Activated effector memory CD4-positive, alpha-beta T cell treated with Interleukin-2 at 50 U/mL for 16 hours (primary cell): ENCODE measurements around the gene CDCA3.
"Not testable (repeated sequence)": the region's sequence is repeated elsewhere in the genome, so short reads cannot be mapped to it uniquely, and the experiment has no call there.

Experiments used
- DNase-seq: peaks from one replicate; pipeline ENCODE4 v3.0.0-alpha.2; 2020

The CDCA3 gene

DNA sequence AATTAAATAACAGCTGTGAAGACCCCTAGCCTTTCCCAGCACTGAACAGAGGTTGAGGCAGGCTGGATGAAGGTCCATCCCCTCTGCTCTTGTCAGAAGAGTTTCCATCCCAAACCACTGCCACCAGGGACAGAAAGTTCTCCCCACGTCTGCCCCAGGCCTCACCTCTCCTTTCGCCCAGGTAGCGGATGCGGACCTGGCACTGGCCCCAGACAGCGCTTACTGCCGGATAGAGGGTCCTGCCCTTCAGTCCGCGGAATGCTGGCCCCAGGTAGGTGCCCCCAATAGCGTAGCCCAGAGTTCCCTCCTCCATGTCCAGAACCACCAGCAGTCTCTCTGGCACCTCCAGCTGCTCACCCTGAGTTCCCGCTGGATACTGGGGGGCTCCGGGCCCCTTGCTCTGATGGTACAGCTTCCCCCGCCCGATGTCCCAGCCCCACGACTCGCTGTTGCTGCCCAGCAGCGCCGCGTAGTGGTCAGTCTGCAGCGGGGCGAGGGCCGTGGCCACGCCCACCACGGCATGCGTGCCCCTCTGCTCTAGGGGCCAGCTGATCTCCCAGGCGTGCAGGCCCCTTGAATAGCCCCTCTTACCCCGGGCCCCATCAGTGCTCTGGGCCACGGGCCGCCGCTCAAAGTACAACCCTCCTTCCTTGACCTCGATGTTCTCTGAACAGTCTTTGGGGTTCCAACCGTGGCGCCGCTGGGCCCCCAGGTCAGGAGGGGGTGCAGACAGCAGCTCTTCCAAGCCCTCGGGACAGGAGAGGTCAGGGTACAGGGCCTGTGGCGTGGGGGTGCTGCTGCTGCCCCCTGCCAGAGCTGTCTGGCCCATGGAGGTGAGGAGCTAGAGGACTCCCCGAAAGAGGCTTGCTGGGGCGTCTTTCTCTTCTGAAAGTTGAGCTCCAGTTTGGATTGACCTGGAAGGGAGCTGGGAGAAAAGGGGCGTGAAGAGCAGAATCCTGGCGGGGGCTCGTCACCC is 21.3 kb upstream of the CDCA3 start:
- DNase-seq: peak; percentile 77

DNA sequence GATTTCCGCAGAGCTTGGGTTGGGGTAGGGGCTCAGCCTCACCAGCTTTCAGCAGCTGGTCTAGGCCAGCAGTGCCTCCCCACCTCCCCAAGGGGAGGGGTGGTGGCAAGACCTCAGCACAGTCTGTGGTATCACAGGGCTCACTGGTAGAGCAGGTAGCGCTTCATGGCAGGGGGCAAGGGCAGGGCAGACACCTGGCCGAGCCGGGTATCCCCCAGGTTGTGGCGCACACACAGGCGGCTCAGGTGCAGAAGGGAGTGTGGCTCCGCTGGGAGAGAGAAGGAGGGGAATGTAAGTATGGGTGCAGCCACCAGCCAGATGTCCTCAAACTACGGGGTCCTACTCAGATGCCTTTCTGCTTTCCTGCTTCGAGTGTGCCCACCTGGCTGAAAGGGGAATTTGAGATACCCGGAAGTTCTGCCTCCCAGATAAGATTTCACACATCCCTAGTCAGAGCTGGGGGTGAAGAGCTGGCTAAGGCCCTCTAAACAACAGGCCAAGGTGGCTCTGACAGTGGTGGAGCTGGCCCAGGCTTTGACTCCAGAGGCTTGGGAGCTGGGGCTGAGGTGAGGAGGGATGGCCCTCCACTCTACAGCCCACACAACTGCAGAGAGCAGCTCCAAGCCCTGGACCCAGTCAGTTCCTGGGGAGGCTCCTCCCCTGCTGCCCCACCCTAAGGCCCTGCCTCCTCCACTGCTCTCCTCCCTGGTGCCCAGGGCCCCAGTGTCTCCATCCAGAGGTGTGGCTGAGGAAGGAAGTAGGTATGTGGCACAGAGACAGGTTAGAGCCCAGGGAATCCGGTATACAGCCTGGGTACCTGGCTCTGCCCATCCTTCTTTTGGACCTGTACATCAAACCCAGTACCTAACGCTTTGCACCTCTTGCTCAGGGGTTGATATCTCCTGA is 20.2 kb upstream of the CDCA3 start:
- no peak for DNase-seq

DNA sequence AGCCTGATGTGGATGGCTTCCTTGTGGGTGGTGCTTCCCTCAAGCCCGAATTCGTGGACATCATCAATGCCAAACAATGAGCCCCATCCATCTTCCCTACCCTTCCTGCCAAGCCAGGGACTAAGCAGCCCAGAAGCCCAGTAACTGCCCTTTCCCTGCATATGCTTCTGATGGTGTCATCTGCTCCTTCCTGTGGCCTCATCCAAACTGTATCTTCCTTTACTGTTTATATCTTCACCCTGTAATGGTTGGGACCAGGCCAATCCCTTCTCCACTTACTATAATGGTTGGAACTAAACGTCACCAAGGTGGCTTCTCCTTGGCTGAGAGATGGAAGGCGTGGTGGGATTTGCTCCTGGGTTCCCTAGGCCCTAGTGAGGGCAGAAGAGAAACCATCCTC is 19.2 kb upstream of the CDCA3 start:
- not testable (repeated sequence) for DNase-seq

DNA sequence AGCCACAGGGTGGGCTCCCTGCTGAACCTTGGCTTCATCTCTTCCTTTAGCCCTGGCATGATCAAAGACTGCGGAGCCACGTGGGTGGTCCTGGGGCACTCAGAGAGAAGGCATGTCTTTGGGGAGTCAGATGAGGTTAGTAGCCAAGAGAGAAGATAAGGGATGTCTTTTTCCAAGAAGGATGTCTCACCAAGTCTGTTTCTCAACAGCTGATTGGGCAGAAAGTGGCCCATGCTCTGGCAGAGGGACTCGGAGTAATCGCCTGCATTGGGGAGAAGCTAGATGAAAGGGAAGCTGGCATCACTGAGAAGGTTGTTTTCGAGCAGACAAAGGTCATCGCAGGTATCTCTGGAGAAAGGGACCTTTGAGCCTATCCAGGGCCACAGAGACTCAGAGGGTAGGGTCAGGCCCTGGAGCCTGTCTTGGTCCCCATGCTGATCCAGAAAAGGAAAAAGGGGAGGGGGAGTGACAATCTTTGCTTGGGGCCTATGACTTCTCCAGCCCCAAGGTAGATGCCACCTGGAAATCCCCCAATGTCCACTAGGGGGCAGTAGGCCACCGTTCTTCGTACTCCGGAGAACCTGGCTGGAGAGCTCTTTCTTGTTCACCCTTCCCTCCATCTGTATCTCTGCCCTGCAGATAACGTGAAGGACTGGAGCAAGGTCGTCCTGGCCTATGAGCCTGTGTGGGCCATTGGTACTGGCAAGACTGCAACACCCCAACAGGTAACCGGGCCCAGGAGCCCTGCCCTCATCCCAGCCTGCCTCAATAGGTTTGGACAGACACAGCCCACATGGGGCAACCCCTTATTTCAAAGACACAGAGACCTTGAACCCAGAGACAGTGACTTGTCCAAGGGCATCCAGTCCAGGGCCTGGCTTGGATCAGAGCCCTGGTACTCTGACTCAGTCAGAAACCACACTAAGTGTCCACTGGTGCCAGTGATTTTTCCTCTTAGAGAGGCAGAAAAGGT is 18.2 kb upstream of the CDCA3 start:
- peak; percentile 75 for DNase-seq

DNA sequence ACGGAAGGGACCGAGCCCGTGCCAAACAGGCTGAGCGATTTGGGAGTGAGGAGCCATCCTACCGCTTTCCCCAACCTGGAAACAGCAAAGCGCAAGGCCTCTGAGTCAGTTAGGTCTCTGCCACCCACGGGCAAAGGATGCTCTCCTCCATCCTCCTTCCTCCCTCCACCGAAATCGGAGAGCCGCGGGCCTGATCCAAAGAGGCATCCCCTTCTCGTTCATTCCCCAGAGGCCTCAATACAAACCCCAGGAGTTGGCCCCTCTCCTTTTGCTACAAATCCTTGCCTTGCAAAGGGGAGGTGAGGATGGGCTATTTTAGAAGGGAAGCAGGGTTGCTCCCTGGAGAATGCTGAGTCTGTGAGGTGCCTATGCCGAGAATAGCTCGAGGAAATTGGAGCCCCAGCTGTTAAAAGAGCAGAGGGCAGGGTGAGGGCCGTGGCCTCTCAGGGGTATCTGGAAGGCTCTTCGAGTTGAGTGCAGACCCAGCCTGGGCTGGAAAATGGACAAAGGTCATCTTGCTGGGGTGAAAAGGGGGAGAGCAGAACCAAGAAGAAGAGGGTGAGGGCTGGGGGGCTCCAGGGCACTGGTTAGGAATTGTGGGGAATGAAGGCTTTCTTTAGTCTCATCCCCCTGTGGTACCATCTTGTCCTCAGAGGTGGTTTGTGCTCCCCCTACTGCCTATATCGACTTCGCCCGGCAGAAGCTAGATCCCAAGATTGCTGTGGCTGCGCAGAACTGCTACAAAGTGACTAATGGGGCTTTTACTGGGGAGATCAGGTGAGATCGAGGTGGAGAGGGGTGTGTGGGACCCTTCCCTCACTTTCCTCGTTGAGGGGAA is 17.3 kb upstream of the CDCA3 start:
- DNase-seq: no peak

DNA sequence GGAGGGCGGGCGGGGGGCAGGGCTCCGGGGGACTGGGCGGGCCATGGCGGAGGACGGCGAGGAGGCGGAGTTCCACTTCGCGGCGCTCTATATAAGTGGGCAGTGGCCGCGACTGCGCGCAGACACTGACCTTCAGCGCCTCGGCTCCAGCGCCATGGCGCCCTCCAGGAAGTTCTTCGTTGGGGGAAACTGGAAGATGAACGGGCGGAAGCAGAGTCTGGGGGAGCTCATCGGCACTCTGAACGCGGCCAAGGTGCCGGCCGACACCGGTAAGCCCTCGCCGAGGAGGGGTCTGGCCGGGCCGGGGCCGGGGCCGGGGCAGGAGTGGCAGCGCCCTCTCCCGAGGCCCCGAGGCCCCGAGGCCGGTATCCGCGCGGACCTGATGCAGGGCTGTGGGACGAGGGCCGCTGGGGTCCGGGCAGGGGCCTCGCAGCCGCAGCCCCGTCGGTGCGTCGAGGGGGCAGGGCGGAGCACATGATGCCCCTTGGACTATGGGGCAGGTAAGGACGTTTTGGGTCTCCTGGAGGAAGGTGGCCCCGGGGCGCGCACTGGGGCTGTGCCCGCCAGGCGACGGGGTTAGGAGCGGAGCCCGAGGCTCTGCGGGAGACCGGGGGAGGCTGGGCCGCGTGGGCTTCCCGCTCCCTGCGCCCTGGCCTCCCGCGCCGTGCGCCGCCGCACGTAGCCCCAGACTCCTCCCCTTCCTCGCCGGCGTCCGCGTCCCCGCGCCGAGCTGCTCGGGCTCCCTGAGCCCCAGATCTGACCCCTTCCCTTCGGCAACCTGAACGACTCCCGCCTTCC is 16.5 kb upstream of the CDCA3 start, which contains the start of gene TPI1:
TSS of gene TPI1 (plus strand) at position 119 of the 798 bp plus-strand sequence. CDS start at position 155, 36 bp downstream.
- peak; percentile 66 for DNase-seq

DNA sequence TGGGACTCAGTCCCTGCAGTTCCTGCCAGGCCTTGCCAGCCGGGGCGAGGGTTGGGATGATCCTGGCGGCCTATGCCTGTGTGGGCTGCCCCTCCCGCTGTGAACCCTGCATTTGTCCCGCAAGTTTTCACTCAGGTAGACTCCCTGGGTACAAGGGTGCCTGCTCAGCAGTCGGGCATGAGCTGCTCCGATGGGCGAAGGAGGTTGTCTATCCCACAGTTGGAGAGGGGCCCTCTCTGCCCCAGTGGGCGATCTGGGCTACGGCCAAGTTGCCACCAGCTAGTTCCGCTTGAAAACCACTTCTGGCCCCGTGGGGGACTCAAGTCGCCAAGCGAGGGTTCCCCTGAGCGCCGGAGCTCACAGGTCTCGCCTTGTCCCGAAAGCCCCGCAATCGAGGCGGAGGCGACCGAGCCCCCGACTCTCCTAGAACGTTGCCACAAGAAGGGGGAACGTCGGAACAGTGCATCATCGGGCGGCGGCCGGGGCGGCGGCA is 15.9 kb upstream of the CDCA3 start:
- DNase-seq: no peak

DNA sequence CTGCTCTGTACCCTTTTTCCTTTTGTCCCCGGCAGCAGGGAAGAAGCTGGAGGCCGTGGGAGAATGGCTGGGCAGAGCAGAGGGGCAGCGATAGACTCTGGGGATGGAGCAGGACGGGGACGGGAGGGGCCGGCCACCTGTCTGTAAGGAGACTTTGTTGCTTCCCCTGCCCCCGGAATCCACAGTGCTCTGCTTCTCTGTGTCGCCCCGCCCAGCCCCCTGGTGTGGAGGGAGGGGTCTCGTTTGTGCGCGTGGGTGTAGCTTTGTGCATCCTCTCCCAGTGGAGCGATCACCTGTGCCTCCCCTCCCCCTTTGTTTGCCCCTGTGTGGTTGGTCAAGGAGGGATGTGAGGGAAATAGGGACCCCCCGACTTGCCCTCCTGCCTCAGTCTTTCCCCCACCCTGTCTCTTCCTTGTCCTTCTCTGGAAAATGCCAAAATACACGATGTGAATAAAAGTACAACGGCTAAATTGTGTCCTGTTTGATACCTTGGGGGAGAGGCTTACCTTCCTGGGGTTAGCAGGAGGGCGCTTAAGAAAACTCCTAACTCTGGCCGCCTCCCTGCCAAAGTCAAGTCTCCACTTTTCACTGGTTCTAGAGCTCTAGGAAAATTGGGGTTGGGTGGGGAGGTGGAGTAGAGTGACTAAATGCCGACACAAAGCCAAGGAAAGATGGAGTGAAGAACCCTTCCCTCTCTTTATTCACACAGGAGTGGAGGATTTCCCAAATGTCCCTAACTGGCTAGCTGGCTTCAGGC is 15.3 kb upstream of the CDCA3 start:
- DNase-seq: no peak

DNA sequence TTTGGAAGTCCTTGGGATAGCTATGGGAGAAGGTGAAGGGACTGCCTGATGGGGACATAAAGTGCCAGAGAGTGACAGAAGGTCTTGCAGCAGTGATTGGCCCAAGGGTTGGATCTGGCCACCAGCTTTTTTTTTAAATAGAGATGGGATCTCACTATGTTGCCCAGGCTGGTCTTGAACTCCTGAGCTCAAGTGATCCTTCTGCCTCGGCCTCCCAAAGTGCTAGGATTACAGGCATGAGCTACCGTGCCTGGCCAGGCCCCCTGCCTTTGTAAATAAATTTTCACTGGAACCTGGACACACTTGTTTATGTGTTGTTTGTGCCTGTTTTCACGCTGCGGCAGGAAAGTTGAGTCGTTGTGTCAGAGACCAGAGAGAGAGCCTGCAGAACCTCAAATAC is 14.2 kb upstream of the CDCA3 start:
- not testable (repeated sequence) for DNase-seq

DNA sequence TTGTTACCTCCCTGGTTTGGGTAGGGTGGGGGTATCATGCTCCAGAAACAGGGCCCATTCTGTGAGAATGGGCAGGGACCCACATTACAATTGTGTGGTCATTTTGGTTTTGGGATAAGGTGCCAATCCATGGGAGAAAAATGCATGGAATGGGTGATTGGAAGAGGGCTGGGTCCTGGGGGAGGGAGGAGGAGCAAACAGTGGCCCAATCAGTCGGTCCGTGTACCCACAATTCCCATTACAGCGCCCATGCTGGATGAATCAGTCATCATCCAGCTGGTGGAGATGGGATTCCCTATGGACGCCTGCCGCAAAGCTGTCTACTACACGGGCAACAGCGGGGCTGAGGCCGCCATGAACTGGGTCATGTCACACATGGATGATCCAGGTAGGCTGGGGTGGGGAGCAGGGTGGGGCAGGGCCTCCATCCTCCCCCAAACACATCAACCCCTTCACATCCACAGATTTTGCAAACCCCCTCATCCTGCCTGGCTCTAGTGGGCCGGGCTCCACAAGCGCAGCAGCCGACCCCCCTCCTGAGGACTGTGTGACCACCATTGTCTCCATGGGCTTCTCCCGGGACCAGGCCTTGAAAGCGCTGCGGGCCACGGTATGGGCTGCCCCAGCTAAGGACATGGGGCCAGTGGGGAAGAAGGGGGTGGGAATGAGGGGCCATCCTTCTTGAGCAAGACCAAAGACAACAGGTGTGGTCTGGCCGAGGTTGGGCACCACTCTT is 12.7 kb upstream of the CDCA3 start:
- DNase-seq: no peak

DNA sequence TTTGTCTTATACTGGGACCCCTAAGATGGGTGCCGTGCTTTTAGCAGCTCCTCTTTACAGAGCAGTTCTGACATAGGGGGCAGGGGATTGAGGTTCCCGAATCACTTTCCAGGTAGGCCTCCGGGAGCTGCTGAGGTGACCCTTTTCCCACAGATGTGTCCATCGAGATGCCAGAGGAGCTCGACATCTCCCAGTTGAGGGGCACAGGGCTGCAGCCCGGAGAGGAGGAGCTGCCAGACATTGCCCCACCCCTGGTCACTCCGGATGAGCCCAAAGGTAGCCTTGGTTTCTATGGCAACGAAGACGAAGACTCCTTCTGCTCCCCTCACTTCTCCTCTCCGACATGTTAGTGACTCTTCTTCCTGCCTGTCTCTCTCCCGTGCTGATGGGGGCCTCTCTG is 11.9 kb upstream of the CDCA3 start:
- DNase-seq: no peak

DNA sequence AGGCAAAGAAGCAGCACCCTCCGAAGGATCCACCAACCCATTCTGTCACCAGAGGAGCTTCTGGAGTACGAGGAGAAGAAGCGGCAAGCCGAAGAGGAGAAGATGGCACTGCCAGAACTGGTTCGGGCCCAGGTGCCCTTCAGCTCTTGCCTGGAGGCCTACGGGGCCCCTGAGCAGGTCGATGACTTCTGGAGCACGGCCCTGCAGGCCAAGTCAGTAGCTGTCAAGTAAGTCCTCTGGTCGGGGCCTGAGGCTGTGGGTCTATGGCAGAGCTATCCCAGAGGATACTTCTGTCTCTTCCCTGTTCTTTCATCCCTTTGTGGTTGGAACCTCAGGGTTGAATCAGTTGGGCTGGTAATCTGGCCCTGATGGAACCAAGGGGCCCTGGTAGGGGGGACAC is 10.3 kb upstream of the CDCA3 start:
- no peak for DNase-seq

DNA sequence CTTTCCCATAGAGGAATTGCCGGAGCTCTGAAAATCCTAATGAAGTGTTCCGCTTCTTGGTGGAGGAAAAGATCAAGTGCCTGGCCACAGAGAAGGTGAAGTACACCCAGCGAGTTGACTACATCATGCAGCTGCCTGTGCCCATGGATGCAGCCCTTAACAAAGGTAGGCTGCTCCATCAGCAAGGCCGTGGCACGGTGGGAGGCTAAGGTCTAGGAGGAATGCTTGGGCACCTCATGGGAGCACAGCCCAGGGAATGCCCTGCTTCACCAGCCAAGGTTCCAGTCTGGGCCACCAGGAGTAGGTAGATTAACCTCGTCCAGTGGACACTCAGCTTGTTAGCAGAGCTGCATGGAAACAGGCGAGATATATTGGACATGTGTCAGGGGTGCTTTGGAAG is 9.9 kb upstream of the CDCA3 start:
- no peak for DNase-seq

DNA sequence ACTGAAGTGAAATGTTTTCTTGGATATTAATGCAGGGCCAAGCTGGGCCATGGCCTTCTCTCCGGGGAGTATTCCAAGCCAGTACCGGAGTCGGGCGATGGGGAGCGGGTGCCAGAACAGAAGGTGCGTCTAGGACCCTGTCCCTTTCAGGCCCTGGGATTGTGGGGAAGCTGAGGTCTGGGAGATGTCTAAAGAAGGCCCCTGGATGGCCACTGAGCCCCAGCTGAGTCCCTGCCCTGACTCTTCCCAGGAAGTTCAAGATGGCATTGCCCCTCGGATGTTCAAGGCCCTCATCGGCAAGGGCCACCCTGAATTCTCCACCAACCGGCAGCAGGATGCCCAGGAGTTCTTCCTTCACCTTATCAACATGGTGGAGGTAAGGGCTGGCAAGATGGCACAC is 9.0 kb upstream of the CDCA3 start:
- no peak for DNase-seq

DNA sequence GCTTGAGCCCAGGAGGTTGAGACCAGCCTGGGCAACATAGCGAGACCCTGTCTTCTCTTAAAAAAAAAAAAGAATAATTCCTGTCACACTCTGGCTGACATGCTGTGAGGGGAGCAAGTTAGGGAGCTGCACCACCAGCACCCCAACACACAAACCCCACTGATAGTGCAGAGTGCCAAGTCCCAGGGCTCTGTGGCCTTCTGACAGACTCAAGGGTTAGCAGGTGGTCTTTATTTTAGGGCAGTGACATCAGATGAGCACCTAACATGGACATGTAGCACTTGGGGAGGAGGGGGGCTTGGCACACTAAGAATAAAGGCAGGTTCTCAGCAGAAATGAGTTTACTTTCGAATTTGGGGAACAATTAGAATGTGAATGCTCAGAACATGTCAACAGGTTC is 7.7 kb upstream of the CDCA3 start:
- no peak for DNase-seq

DNA sequence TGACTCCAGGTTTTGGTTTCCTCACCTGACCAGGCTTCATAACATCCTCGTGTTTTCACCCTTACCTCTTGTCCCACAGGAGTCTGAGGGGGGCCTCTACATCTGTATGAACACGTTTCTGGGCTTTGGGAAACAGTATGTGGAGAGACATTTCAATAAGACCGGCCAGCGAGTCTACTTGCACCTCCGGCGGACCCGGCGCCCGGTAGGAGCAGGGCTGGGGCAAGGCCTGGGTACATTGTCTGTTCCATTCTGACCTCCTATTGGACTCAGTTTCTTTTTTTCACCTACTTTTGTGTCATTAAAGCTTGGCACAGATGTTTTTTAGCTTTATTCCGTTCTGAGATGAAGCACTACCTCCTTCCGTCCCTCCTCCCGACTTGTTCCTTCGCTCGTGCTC is 4.2 kb upstream of the CDCA3 start:
- no peak for DNase-seq

DNA sequence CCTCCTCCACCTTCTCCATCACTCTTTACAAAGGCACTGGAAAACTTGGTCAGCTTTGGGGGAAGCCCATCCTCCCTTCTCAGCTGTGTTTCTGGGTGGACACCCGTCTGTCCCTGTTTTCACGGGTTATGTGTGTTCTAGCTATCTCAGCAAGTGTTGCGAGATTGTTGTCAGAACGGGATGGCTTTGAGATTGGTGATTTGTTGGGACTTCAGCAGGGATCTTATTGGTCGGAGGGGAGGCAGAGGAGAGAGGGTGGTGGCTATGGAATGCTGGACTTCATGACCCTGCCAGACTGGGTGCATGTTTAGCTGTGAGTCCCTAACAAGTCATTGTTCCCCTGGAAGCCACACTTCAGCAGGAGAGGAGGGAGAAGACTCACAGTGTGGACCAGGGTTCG is 3.0 kb upstream of the CDCA3 start:
- no peak for DNase-seq

DNA sequence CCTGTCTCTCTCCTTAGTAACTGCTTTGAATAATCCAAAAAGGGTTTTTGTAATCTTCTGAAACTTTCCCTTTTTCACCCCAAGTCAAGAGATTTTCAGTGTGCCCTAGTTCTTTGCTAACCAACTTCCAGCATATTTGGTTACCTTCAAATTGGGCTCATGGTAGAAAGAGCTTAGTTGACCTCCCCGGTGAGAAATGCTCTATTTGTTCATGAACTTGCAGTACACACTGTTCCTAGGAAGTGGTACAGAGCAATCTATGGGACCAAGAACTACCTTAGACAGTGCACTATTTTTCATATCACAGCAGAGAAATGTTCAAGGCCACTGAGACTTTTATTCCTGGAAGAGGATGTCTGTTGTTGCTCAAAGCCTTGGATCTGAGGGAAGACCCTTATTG is 2.5 kb upstream of the CDCA3 start:
- DNase-seq: no peak
